GM13976 (cell line): ENCODE measurements around the gene KLHDC1.

Experiments
- DNase-seq: peaks from one replicate; pipeline ENCODE4 v3.0.0; 2012; ENCODE audit warnings: low spot score
- CTCF ChIP-seq: IDR thresholded peaks from 2 replicates; pipeline ENCODE4 v1.5.1; 2012; ENCODE audit warnings: borderline replicate concordance, mild to moderate bottlenecking; ENCODE audit not compliant: insufficient read depth; ENCODE audit errors: extremely low read depth, missing control alignments, control extremely low read depth
- in situ Hi-C: fragments of 300-500 bp; cut with MboI; formaldehyde crosslinking; loops from one replicate; pipeline ENCODE4 v1.12.0; 2022; ENCODE audit warnings: low sequenced_read_pairs, mixed read lengths, inconsistent platforms; ENCODE audit not compliant: unreplicated experiment

The KLHDC1 gene

GRCh38 chr14:49673586-49673985 is 19.3 kb upstream of the KLHDC1 start:
- TF ChIP-seq CTCF, result no peak
- in situ Hi-C loops, result no loop called here
- no peak for DNase-seq

GRCh38 chr14:49677643-49678042 is 15.3 kb upstream of the KLHDC1 start:
- no peak for DNase-seq
- no peak for TF ChIP-seq CTCF

GRCh38 chr14:49679271-49679670 is 13.6 kb upstream of the KLHDC1 start:
- TF ChIP-seq CTCF, result no peak
- in situ Hi-C loops, result no loop called here
- no peak for DNase-seq

More at GRCh38 chr14:49677643-49678042, 15.3 kb upstream of the KLHDC1 start:
- in situ Hi-C loops, result no loop called here

- DNase-seq, result no peak
- in situ Hi-C loops, result no loop called here
- TF ChIP-seq CTCF, result no peak
Measured at GRCh38 chr14:49686425-49686824, 6.5 kb upstream of the KLHDC1 start.

GRCh38 chr14:49687942-49688700 is 4.8 kb upstream of the KLHDC1 start, which contains the start of gene POLE2:
TSS of gene POLE2 (minus strand) at chr14:49688214. CDS start at chr14:49688203, 11 bp downstream.
- in situ Hi-C loops, result no loop called here
- DNase-seq, result peak; percentile 91
- TF ChIP-seq CTCF, result no peak

GRCh38 chr14:49688701-49689030 is 4.3 kb upstream of the KLHDC1 start:
- in situ Hi-C loops, result no loop called here
- no peak for DNase-seq

More at GRCh38 chr14:49688701-49689030, 4.3 kb upstream of the KLHDC1 start:
- TF ChIP-seq CTCF, result no peak
